Loucy (cell line): ENCODE measurements around the gene CLASP1.
"Not testable (repeated sequence)": the region's sequence is repeated elsewhere in the genome, so short reads cannot be mapped to it uniquely, and the experiment has no call there.

Experiments
- EZH2phosphoT487 ChIP-seq: fragments of 200-600 bp; IDR thresholded peaks from 2 replicates; pipeline ENCODE4 v1.6.1; 2018; ENCODE audit warnings: antibody characterized with exemption, mild to moderate bottlenecking, moderate library complexity, borderline replicate concordance
- TF ChIP-seq, protein P1 (sequence below): fragments of 200-600 bp; sonication (generic); conservative IDR thresholded peaks from 2 replicates; pipeline ENCODE4 v1.5.1; 2014; ENCODE audit warnings: mild to moderate bottlenecking, antibody characterized with exemption, low read length

DNA sequence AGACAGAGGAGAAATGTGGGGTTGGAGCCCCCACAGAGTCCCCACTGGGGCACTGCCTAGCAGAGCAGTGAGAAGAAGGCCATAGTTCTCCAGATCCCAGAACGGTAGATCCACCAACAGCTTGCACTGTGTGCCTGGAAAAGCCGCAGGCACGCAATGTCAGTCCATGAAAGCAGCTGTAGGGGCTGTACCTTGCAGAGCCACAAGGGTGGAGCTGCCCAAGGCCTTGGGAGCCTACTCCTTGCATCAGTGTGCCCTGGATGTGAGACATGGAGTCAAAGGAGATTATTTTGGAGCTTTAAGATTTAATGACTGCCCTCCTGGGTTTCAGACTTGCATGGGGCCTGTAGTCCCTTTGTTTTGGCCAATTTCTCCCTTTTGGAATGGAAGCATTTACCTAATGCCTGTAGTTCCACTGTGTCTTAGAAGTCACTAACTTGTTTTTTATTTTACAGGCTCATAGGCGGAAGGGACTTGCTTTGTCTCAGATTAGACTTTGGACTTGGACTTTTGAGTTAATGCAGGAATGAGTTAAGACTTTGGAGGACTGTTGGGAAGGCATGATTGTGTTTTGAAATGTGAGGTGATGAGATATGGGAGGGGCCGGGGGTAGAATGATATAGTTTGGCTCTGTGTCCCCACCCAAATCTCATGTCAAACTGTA lies 274.7 kb downstream of the CLASP1 start:
- TF ChIP-seq, protein P1, sequence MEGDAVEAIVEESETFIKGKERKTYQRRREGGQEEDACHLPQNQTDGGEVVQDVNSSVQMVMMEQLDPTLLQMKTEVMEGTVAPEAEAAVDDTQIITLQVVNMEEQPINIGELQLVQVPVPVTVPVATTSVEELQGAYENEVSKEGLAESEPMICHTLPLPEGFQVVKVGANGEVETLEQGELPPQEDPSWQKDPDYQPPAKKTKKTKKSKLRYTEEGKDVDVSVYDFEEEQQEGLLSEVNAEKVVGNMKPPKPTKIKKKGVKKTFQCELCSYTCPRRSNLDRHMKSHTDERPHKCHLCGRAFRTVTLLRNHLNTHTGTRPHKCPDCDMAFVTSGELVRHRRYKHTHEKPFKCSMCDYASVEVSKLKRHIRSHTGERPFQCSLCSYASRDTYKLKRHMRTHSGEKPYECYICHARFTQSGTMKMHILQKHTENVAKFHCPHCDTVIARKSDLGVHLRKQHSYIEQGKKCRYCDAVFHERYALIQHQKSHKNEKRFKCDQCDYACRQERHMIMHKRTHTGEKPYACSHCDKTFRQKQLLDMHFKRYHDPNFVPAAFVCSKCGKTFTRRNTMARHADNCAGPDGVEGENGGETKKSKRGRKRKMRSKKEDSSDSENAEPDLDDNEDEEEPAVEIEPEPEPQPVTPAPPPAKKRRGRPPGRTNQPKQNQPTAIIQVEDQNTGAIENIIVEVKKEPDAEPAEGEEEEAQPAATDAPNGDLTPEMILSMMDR, result not testable (repeated sequence)
- not testable (repeated sequence) for TF ChIP-seq EZH2phosphoT487
